H9 (cell line): ENCODE data around the gene XXYLT1. TPM values are rescaled to one million over a fixed set of nuclear protein-coding genes. Genes with fewer than 3 reads are reported as not detected.

Experiments
- DNase-seq: peaks from one replicate; pipeline ENCODE4 v3.0.0-alpha.2; 2017
- H2AFZ ChIP-seq: one replicate; pipeline ENCODE4 v1.6.1; 2013; ENCODE audit warnings: mild to moderate bottlenecking, low read length, control low read depth, moderate library complexity
- H2AK5ac ChIP-seq: 2 replicates; pipeline ENCODE4 v1.6.1; 2013; ENCODE audit warnings: low read length, control low read depth, mixed read lengths; ENCODE audit not compliant: insufficient read length
- H2BK120ac ChIP-seq: one replicate; pipeline ENCODE4 v1.6.1; 2013; ENCODE audit warnings: low read depth, mild to moderate bottlenecking, low read length, control low read depth, inconsistent platforms; ENCODE audit not compliant: poor library complexity, severe bottlenecking
- H2BK12ac ChIP-seq: 2 replicates; pipeline ENCODE4 v1.6.1; 2013; ENCODE audit warnings: low read length, control low read depth, mixed read lengths, low read depth; ENCODE audit not compliant: insufficient read length
- H2BK15ac ChIP-seq: 2 replicates; pipeline ENCODE4 v1.6.1; 2013; ENCODE audit warnings: low read depth, low read length, control low read depth
- H2BK20ac ChIP-seq: one replicate; pipeline ENCODE4 v1.6.1; 2013; ENCODE audit warnings: low read depth, mild to moderate bottlenecking, low read length, control low read depth, inconsistent platforms; ENCODE audit not compliant: poor library complexity, severe bottlenecking
- H2BK5ac ChIP-seq: 2 replicates; pipeline ENCODE4 v1.6.1; 2013; ENCODE audit warnings: low read length, control low read depth, mixed read lengths; ENCODE audit not compliant: insufficient read length
- H3K14ac ChIP-seq: 2 replicates; pipeline ENCODE4 v1.6.1; 2013; ENCODE audit warnings: low read length, control low read depth; ENCODE audit not compliant: insufficient read depth
- H3K18ac ChIP-seq: 2 replicates; pipeline ENCODE4 v1.6.1; 2013; ENCODE audit warnings: low read depth, mild to moderate bottlenecking, mixed read lengths, low read length, control low read depth; ENCODE audit not compliant: insufficient read length
- H3K23ac ChIP-seq: 2 replicates; pipeline ENCODE4 v1.6.1; 2013; ENCODE audit warnings: low read length, control low read depth, mixed read lengths, low read depth; ENCODE audit not compliant: insufficient read length
- H3K23me2 ChIP-seq: 2 replicates; pipeline ENCODE4 v1.6.1; 2013; ENCODE audit warnings: low read depth, mild to moderate bottlenecking, mixed read lengths, low read length, control low read depth; ENCODE audit not compliant: insufficient read length, poor library complexity, severe bottlenecking
- H3K27ac ChIP-seq: 2 replicates; pipeline ENCODE4 v1.5.1; 2013; ENCODE audit warnings: low read length, control low read depth, mixed read lengths, low read depth; ENCODE audit not compliant: insufficient read length
- H3K27me3 ChIP-seq: 2 replicates; pipeline ENCODE4 v1.6.1; 2013; ENCODE audit warnings: low read length, control low read depth, inconsistent platforms; ENCODE audit not compliant: insufficient read depth
- H3K4ac ChIP-seq: 2 replicates; pipeline ENCODE4 v1.6.1; 2013; ENCODE audit warnings: low read depth, mild to moderate bottlenecking, control low read depth, inconsistent platforms, low read length, moderate library complexity
- H3K4me1 ChIP-seq: 2 replicates; pipeline ENCODE4 v1.6.1; 2013; ENCODE audit warnings: low read length, control low read depth, inconsistent platforms; ENCODE audit not compliant: insufficient read depth
- H3K4me2 ChIP-seq: 2 replicates; pipeline ENCODE4 v1.6.1; 2013; ENCODE audit warnings: low read length, control low read depth, mixed read lengths; ENCODE audit not compliant: insufficient read length, insufficient read depth
- H3K56ac ChIP-seq: 2 replicates; pipeline ENCODE4 v1.6.1; 2013; ENCODE audit warnings: low read depth, mild to moderate bottlenecking, mixed read lengths, low read length, control low read depth; ENCODE audit not compliant: insufficient read length
- H3K79me1 ChIP-seq: 2 replicates; pipeline ENCODE4 v1.6.1; 2013; ENCODE audit warnings: low read depth, mild to moderate bottlenecking, moderate library complexity, low read length, control low read depth, inconsistent platforms; ENCODE audit not compliant: insufficient read depth, poor library complexity, severe bottlenecking
- H3K79me2 ChIP-seq: 2 replicates; pipeline ENCODE4 v1.6.1; 2013; ENCODE audit warnings: low read length, control low read depth, inconsistent platforms; ENCODE audit not compliant: insufficient read depth
- H3K9ac ChIP-seq: 2 replicates; pipeline ENCODE4 v1.6.1; 2013; ENCODE audit warnings: low read length, control low read depth, mixed read lengths; ENCODE audit not compliant: insufficient read length; ENCODE audit errors: extremely low read depth
- H3K9me3 ChIP-seq: one replicate; pipeline ENCODE4 v1.6.1; 2013; ENCODE audit warnings: low read depth, low read length, inconsistent platforms; ENCODE audit not compliant: control insufficient read depth
- H3T11ph ChIP-seq: one replicate; pipeline ENCODE4 v1.6.1; 2013; ENCODE audit warnings: mild to moderate bottlenecking, low read length, control low read depth, inconsistent platforms
- H4K20me1 ChIP-seq: one replicate; pipeline ENCODE4 v1.6.1; 2013; ENCODE audit not compliant: control insufficient read depth, insufficient read length, insufficient read depth
- H4K5ac ChIP-seq: 2 replicates; pipeline ENCODE4 v1.6.1; 2013; ENCODE audit warnings: low read depth, mild to moderate bottlenecking, mixed read lengths, low read length, control low read depth; ENCODE audit not compliant: insufficient read length
- H4K8ac ChIP-seq: replicated peaks from 2 replicates; pipeline ENCODE4 v1.6.1; 2013; ENCODE audit warnings: low read length, control low read depth, mixed read lengths, low read depth; ENCODE audit not compliant: insufficient read length
- H4K91ac ChIP-seq: 2 replicates; pipeline ENCODE4 v1.6.1; 2013; ENCODE audit warnings: low read depth, mild to moderate bottlenecking, moderate library complexity, mixed read lengths, low read length, control low read depth; ENCODE audit not compliant: insufficient read length
- H3K27ac Mint-ChIP-seq, 3 experiments: 2 replicates in 2 of 3; 3 replicates in 1 of 3; pipeline ENCODE4 v1.8.0; 2020 to 2021; ENCODE audit warnings: mixed read lengths in 3 of 3, mild to moderate bottlenecking in 1 of 3, moderate library complexity in 1 of 3
- H3K27me3 Mint-ChIP-seq: 2 replicates; pipeline ENCODE4 v1.8.0; 2021; ENCODE audit warnings: low read depth, mild to moderate bottlenecking, moderate library complexity, mixed read lengths
- H3K36me3 Mint-ChIP-seq, 3 experiments: 2 replicates in 2 of 3; 3 replicates in 1 of 3; pipeline ENCODE4 v1.8.0; 2020 to 2021; ENCODE audit warnings: low read depth in 3 of 3, mixed read lengths in 3 of 3; ENCODE audit not compliant: insufficient read depth in 1 of 3
- H3K4me1 Mint-ChIP-seq, 2 experiments: 2 replicates each; pipeline ENCODE4 v1.8.0; 2020; ENCODE audit warnings: mixed read lengths in 2 of 2
- H3K4me3 Mint-ChIP-seq, 2 experiments: 2 replicates in 1 of 2; 3 replicates in 1 of 2; pipeline ENCODE4 v1.8.0; 2020 to 2021; ENCODE audit warnings: mild to moderate bottlenecking in 2 of 2, mixed read lengths in 2 of 2, moderate library complexity in 1 of 2
- H3K9me3 Mint-ChIP-seq, 2 experiments: 2 replicates in 1 of 2; 3 replicates in 1 of 2; pipeline ENCODE4 v1.8.0; 2020; ENCODE audit warnings: mild to moderate bottlenecking in 2 of 2, mixed read lengths in 2 of 2, moderate library complexity in 1 of 2
- CTCF ChIP-seq: fragments of 200-600 bp; sonication (generic); conservative IDR thresholded peaks from 3 replicates; pipeline ENCODE4 v1.8.0; 2021; ENCODE audit warnings: antibody characterized with exemption, mild to moderate bottlenecking
- WGBS: extraction: QIAGEN DNeasy Blood & Tissue Kit; methylation state at CpG from one replicate; pipeline ENCODE4 v1.1.7; 2013; ENCODE audit warnings: missing lambda C conversion rate, low lambda C conversion rate, mixed read lengths; ENCODE audit not compliant: insufficient read length; ENCODE audit errors: extremely low coverage; 5-methylcytosine and 5-hydroxymethylcytosine counted together
- total RNA-seq: library from RNA; stranded (reverse); gene quantifications from 2 replicates; pipeline ENCODE4 v1.2.1, GENCODE V29; 2021

Gene XXYLT1
- total RNA-seq, 1 experiment from 2014 or later: 22.7 TPM

GRCh38 chr3:195104340-195104739, 166.6 kb downstream of the XXYLT1 start:
- Histone ChIP-seq H3K56ac (no peak overlapping the region), H3K79me1 (no peaks in the 10 kb centered on the region), H2BK20ac (no peak overlapping the region), H3K4me2 (no peak overlapping the region), H2AK5ac (no peak overlapping the region), H3K23me2 (peaks cover 3% of the 10 kb centered on the region), H3K23ac (no peak overlapping the region), H2BK12ac (no peak overlapping the region), H4K8ac (no peak overlapping the region), H3K14ac (no peak overlapping the region), H3K27ac (no peak overlapping the region), H3K18ac (no peak overlapping the region), H3K4ac (no peak overlapping the region), H4K20me1 (no peaks in the 10 kb centered on the region), H2BK120ac (no peak overlapping the region), H3T11ph (no peak overlapping the region), H4K5ac (no peak overlapping the region), H3K27me3 (no peaks in the 10 kb centered on the region), H2BK15ac (no peak overlapping the region), H3K9ac (no peak overlapping the region), H3K9me3 (no peaks in the 10 kb centered on the region), H3K4me1 (no peaks in the 10 kb centered on the region; the same call in 1 of the 2 replicates), H3K79me2 (no peaks in the 10 kb centered on the region), H2BK5ac (no peak overlapping the region), H2AFZ (no peak overlapping the region), H4K91ac (no peak overlapping the region)
- no peak for TF ChIP-seq CTCF
- Mint-ChIP-seq H3K9me3 (no peaks in the 10 kb centered on the region), H3K36me3 (peaks cover 0 to 2% (median 0%) of the 10 kb centered on the region in 3 experiments; a peak in 3 of 7 replicates), H3K27ac (peak overlapping the region; percentile 16 to 79 (median 63); a peak in 4 of 7 replicates), H3K4me1 (peaks cover 16 to 21% of the 10 kb centered on the region in 2 experiments), H3K4me3 (no peak overlapping the region), H3K27me3 (peaks cover 1% of the 10 kb centered on the region; the same call in 1 of the 2 replicates)
- no peak for DNase-seq
- no CpG with 5 or more reads among the region's 8 CpGs for WGBS
